GM10248 (cell line): ENCODE measurements around the gene IBSP.

Source experiments
- CTCF ChIA-PET: fragments of 300-600 bp; sonication (Branson Sonifier 250); formaldehyde crosslinking; extraction: SDS; loops from one replicate; lab custom pipeline; 2021; ENCODE audit warnings: antibody characterized with exemption; lab: Yijun Ruan, JAX
- POLR2A ChIA-PET: fragments of 350-650 bp; sonication (Branson Sonifier 250); formaldehyde crosslinking; extraction: SDS; loops from one replicate; lab custom pipeline; 2020; ENCODE audit warnings: antibody characterized with exemption; lab: Yijun Ruan, JAX
- DNase-seq: peaks from one replicate; pipeline ENCODE4 v3.0.0; 2012; ENCODE audit errors: extremely low spot score
- TF ChIP-seq, protein P1 (sequence below): IDR thresholded peaks from 2 replicates; pipeline ENCODE4 v1.5.1; 2012; ENCODE audit warnings: mild to moderate bottlenecking, low read depth; ENCODE audit errors: extremely low read depth, missing control alignments, control extremely low read depth

The IBSP gene

DNA sequence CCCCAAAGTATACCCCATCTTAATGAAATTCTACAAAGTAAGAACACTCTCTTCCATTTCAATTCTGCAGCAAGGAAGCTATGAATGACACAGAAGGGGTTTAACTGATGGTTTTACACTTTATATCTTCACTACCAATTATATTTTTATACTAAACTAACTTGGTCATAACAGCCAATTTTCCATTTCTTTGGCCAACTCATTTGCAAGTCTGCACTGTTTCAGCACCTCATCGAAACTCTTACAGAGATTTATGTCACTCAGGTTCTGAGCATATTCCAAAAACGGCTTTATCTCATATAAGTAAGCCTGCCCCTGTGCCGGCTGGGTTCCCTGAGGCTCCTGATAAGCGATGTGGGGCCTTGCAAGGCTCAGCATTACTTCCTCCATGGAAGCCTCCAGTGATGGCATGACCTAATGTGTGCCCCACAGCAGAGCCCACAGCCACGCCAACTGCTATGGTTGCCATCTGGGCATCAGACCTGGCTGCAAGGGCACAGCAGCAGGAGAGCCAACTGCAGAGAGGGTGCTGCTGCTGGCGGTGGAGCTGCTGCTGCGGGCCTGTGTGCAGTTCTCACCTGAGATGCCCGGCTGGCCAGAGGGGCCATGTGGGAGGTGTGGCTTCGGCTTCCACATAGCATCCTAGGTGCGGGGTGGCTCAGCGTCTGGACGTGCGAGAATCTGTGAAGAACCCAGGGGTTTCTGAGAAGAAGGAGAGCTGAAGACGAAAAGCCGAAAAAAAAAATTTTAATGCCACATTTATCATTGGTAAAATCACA, 13.4 kb upstream of the IBSP start:
- ChIA-PET POLR2A (no interaction called here), CTCF (no interaction called here)
- TF ChIP-seq, protein P1, sequence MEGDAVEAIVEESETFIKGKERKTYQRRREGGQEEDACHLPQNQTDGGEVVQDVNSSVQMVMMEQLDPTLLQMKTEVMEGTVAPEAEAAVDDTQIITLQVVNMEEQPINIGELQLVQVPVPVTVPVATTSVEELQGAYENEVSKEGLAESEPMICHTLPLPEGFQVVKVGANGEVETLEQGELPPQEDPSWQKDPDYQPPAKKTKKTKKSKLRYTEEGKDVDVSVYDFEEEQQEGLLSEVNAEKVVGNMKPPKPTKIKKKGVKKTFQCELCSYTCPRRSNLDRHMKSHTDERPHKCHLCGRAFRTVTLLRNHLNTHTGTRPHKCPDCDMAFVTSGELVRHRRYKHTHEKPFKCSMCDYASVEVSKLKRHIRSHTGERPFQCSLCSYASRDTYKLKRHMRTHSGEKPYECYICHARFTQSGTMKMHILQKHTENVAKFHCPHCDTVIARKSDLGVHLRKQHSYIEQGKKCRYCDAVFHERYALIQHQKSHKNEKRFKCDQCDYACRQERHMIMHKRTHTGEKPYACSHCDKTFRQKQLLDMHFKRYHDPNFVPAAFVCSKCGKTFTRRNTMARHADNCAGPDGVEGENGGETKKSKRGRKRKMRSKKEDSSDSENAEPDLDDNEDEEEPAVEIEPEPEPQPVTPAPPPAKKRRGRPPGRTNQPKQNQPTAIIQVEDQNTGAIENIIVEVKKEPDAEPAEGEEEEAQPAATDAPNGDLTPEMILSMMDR: no peak
- no peak for DNase-seq

DNA sequence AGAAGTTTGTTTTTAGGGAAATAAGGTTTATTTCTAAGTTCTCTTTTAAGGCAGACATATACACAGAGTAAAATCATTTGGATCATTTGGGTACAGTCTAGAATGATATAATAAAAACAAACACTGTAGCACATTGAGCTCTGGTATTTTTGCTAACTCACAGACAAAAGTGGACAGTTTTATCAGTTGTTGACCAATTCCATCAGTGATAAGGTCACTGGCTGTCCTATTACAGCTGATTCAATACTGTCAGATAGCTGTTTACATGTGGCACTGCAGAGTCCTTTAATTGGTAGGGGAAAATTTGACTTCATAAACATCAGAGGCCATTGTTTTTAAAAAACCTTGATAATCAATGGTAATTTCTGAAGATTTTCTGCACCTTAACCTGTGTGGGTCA, 3.5 kb downstream of the IBSP start:
- TF ChIP-seq, protein P1: no peak
- CTCF ChIA-PET: no interaction called here
- DNase-seq: no peak
- POLR2A ChIA-PET: no interaction called here

DNA sequence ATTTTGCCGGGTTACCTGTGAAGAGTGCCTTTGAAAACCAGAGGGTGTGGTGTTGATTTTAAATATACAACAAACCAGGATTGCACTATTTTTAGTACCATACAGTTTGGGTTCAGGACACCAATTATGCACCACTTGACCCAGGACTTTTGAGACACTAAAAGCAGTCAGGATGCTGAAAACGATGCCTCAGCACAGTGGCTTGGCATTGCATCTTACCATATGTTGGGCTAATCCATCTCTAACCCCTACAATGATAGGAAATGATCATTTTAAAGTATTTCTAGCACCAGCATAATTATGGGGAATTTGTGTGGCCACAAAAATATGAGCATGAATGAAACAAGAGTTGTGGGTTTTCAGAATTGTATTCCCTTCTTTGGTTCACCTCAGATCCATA, 4.1 kb downstream of the IBSP start:
- CTCF ChIA-PET: no interaction called here
- POLR2A ChIA-PET: no interaction called here
- no peak for DNase-seq
- TF ChIP-seq, protein P1: no peak

DNA sequence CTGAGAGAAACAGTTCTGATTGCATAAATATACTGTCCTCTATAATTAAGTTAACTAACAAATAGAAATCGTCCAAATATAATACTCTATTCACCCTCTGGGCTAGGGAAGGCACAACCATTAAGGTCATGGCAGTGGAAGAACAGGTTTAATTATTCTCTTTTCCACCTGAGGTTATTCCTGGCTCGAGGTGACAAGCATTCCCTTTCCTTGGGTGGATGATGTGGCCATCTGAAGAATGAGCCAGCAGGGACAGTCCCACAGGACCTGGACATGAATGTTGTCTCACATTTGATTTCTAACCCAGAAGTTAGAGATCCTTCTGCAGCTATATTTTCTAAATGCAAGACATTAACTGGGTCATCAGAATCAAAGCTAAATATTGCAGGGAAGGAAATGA, 5.5 kb downstream of the IBSP start:
- ChIA-PET POLR2A (no interaction called here), CTCF (interaction anchor here (1.0 kb wide), 1 partner anchor 16 kb away, joined by 4 read pairs; no protein-coding TSS in a partner anchor)
- TF ChIP-seq, protein P1: no peak
- no peak for DNase-seq

DNA sequence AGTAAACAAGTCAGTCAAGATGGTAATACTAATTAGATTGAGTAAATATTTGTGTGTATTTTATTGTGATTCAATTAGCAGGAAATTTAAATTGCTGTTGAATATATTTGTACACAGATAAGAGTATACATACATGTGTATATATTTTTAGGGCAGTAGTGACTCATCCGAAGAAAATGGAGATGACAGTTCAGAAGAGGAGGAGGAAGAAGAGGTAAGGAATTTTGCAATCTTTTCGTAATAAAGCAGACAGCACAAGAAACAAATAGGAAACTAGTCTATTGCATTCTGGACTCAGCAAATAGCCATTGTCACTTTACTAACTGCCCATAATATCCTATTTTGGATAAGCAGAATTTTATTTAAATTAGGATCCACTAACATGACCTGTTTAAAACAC, 6.6 kb downstream of the IBSP start:
- POLR2A ChIA-PET: no interaction called here
- CTCF ChIA-PET: no interaction called here
- no peak for DNase-seq
- TF ChIP-seq, protein P1: no peak

DNA sequence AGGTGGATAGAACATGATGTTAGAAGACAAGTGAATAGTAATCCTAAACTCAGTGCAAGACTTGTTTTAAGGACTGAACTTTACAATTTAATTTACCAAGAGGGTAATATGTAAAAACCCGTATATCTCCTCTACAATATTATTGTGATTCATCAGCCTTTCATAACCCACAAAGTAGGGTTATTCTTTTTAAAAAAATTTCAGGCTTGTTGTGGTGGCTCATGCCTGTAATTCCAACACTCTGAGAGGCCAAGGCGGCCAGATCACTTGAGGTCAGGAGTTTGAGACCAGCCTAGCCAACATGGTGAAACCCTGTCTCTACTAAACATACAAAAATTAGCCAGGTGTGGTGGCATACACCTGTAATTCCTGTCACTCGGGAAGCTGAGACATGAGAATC, 7.2 kb downstream of the IBSP start:
- ChIA-PET POLR2A (no interaction called here), CTCF (no interaction called here)
- TF ChIP-seq, protein P1: no peak
- no peak for DNase-seq
